ENCODE measurements around the gene UBE2K. TPM values are rescaled to one million over a fixed set of nuclear protein-coding genes. Genes with fewer than 3 reads are reported as not detected.
"Not testable (repeated sequence)": the region's sequence is repeated elsewhere in the genome, so short reads cannot be mapped to it uniquely, and the experiment has no call there.

Gene UBE2K
- total RNA-seq, 1 donor from 2014 or later = 68.7 TPM

GRCh38 chr4:39662683-39663082 lies 35.3 kb upstream of the UBE2K start:
- no peak overlapping the region for H3K4me3 Mint-ChIP-seq
- no peak for DNase-seq (ENCODE audit: low spot score in 2 of 2, unreplicated experiment in 2 of 2)

GRCh38 chr4:39664828-39665731 lies 32.9 kb upstream of the UBE2K start:
- DNase-seq (ENCODE audit: low spot score in 2 of 2, unreplicated experiment in 2 of 2) = no peak
- Mint-ChIP-seq H3K36me3 (no peaks in the 10 kb centered on the region), H3K4me3 (no peak overlapping the region), H3K27ac (no peak overlapping the region), H3K9me3 (no peaks in the 10 kb centered on the region), H3K4me1 (peaks cover 11% of the 10 kb centered on the region), H3K27me3 (ENCODE audit: low read depth) (no peaks in the 10 kb centered on the region)
- TF ChIP-seq CTCF (IDR thresholded peaks at IDR 0.05; ENCODE audit: unreplicated experiment) = no peak

More at GRCh38 chr4:39662683-39663082, 35.3 kb upstream of the UBE2K start:
- Mint-ChIP-seq H3K9me3 (no peaks in the 10 kb centered on the region), H3K36me3 (no peaks in the 10 kb centered on the region), H3K4me1 (peaks cover 8% of the 10 kb centered on the region), H3K27ac (no peak overlapping the region), H3K27me3 (ENCODE audit: low read depth) (no peaks in the 10 kb centered on the region)
- no peak for TF ChIP-seq CTCF (IDR thresholded peaks at IDR 0.05; ENCODE audit: unreplicated experiment)

- no peak for TF ChIP-seq CTCF (IDR thresholded peaks at IDR 0.05; ENCODE audit: unreplicated experiment)
- H3K36me3 Mint-ChIP-seq = no peaks in the 10 kb centered on the region
- H3K4me3 Mint-ChIP-seq = no peak overlapping the region
- H3K4me1 Mint-ChIP-seq = peaks cover 11% of the 10 kb centered on the region
- H3K9me3 Mint-ChIP-seq = peaks cover 5% of the 10 kb centered on the region
- no peak overlapping the region for H3K27ac Mint-ChIP-seq
- DNase-seq (ENCODE audit: low spot score in 2 of 2, unreplicated experiment in 2 of 2) = no peak
- no peaks in the 10 kb centered on the region for H3K27me3 Mint-ChIP-seq (ENCODE audit: low read depth)
Measured at GRCh38 chr4:39667706-39668105, 30.2 kb upstream of the UBE2K start.

GRCh38 chr4:39668887-39669286 lies 29.0 kb upstream of the UBE2K start:
- no peak overlapping the region for H3K4me3 Mint-ChIP-seq
- H3K27ac Mint-ChIP-seq = no peak overlapping the region
- H3K4me1 Mint-ChIP-seq = peaks cover 11% of the 10 kb centered on the region
- no peaks in the 10 kb centered on the region for H3K36me3 Mint-ChIP-seq
- no peaks in the 10 kb centered on the region for H3K27me3 Mint-ChIP-seq (ENCODE audit: low read depth)
- H3K9me3 Mint-ChIP-seq = peaks cover 5% of the 10 kb centered on the region
- TF ChIP-seq CTCF (IDR thresholded peaks at IDR 0.05; ENCODE audit: unreplicated experiment) = no peak
- DNase-seq (ENCODE audit: low spot score in 2 of 2, unreplicated experiment in 2 of 2) = no peak

GRCh38 chr4:39670296-39670695 lies 27.6 kb upstream of the UBE2K start:
- H3K4me1 Mint-ChIP-seq; H3K27ac Mint-ChIP-seq; DNase-seq (ENCODE audit: low spot score in 2 of 2, unreplicated experiment in 2 of 2); H3K36me3 Mint-ChIP-seq; H3K4me3 Mint-ChIP-seq; H3K9me3 Mint-ChIP-seq; H3K27me3 Mint-ChIP-seq (ENCODE audit: low read depth): not testable (repeated sequence)

GRCh38 chr4:39675681-39676080 lies 22.3 kb upstream of the UBE2K start:
- H3K9me3 Mint-ChIP-seq = peaks cover 16% of the 10 kb centered on the region
- H3K36me3 Mint-ChIP-seq; H3K4me3 Mint-ChIP-seq; H3K27ac Mint-ChIP-seq; H3K27me3 Mint-ChIP-seq (ENCODE audit: low read depth); DNase-seq (ENCODE audit: low spot score in 2 of 2, unreplicated experiment in 2 of 2); H3K4me1 Mint-ChIP-seq: not testable (repeated sequence)

- not testable (repeated sequence) for H3K4me3 Mint-ChIP-seq; H3K27me3 Mint-ChIP-seq (ENCODE audit: low read depth); DNase-seq (ENCODE audit: low spot score in 2 of 2, unreplicated experiment in 2 of 2); H3K36me3 Mint-ChIP-seq; H3K27ac Mint-ChIP-seq; H3K4me1 Mint-ChIP-seq
- H3K9me3 Mint-ChIP-seq = peaks cover 12% of the 10 kb centered on the region
Measured at GRCh38 chr4:39681003-39681402, 16.9 kb upstream of the UBE2K start.
